Measurements from ENCODE around the gene RGS9BP. TPM values are rescaled to one million over a fixed set of nuclear protein-coding genes. Genes with fewer than 3 reads are reported as not detected.

Gene RGS9BP
- total and polyA plus RNA-seq, 2 donors (not counting 1 experiment from before 2014, with no cell fraction given): 0.09 to 0.66 TPM

- Histone ChIP-seq H3K4me3 (replicated peaks in 1 of 4; ENCODE audit: control extremely low read depth in 1 of 4, insufficient read depth in 1 of 4, low read depth in 3 of 4, low read length in 4 of 4) (no peak overlapping the region), H3K4me2 (ENCODE audit: extremely low read depth, insufficient read depth, low read length) (no peak overlapping the region), H3K27ac (ENCODE audit: insufficient read depth, low read length) (no peak overlapping the region), H4K20me1 (ENCODE audit: control insufficient read depth, extremely low read depth, insufficient read depth, low read length) (no peaks in the 10 kb centered on the region), H3K9ac (ENCODE audit: insufficient read depth, low read length) (no peak overlapping the region), H2AFZ (ENCODE audit: low read length) (no peak overlapping the region), H3K36me3 (ENCODE audit: control insufficient read depth, insufficient read depth, low read length) (peaks cover 3% of the 10 kb centered on the region), H3K9me3 (ENCODE audit: control insufficient read depth, insufficient read depth, low read depth, low read length) (no peaks in the 10 kb centered on the region), H3K4me1 (ENCODE audit: control insufficient read depth, extremely low read depth, insufficient read depth, low read length) (no peaks in the 10 kb centered on the region), H3K79me2 (ENCODE audit: control insufficient read depth, insufficient read depth, low read length) (no peaks in the 10 kb centered on the region), H3K27me3 (ENCODE audit: control insufficient read depth, insufficient read depth, low read length) (no peaks in the 10 kb centered on the region)
- DNase-seq (ENCODE audit: low read depth in 2 of 2): no peak
- no peak for TF ChIP-seq EZH2 (IDR thresholded peaks at IDR 0.05; ENCODE audit: low read length, missing control alignments)
- TF ChIP-seq, protein P1, sequence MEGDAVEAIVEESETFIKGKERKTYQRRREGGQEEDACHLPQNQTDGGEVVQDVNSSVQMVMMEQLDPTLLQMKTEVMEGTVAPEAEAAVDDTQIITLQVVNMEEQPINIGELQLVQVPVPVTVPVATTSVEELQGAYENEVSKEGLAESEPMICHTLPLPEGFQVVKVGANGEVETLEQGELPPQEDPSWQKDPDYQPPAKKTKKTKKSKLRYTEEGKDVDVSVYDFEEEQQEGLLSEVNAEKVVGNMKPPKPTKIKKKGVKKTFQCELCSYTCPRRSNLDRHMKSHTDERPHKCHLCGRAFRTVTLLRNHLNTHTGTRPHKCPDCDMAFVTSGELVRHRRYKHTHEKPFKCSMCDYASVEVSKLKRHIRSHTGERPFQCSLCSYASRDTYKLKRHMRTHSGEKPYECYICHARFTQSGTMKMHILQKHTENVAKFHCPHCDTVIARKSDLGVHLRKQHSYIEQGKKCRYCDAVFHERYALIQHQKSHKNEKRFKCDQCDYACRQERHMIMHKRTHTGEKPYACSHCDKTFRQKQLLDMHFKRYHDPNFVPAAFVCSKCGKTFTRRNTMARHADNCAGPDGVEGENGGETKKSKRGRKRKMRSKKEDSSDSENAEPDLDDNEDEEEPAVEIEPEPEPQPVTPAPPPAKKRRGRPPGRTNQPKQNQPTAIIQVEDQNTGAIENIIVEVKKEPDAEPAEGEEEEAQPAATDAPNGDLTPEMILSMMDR (conservative IDR thresholded peaks at IDR 0.05 in 1 of 2, IDR thresholded peaks at IDR 0.05 in 1 of 2; ENCODE audit: low read depth in 1 of 2, low read length in 2 of 2): no peak
Measured at GRCh38 chr19:32717496-32717895, 41.8 kb downstream of the RGS9BP start.

GRCh38 chr19:32718286-32718685 lies 42.6 kb downstream of the RGS9BP start:
- H3K4me3 ChIP-seq (replicated peaks in 1 of 4; ENCODE audit: control extremely low read depth in 1 of 4, insufficient read depth in 1 of 4, low read depth in 3 of 4, low read length in 4 of 4): no peak overlapping the region
- H3K9ac ChIP-seq (ENCODE audit: insufficient read depth, low read length): no peak overlapping the region
- H3K36me3 ChIP-seq (ENCODE audit: control insufficient read depth, insufficient read depth, low read length): peaks cover 3% of the 10 kb centered on the region
- no peaks in the 10 kb centered on the region for H3K9me3 ChIP-seq (ENCODE audit: control insufficient read depth, insufficient read depth, low read depth, low read length)
- H3K27ac ChIP-seq (ENCODE audit: insufficient read depth, low read length): no peak overlapping the region
- no peak overlapping the region for H3K4me2 ChIP-seq (ENCODE audit: extremely low read depth, insufficient read depth, low read length)
- no peak for DNase-seq (ENCODE audit: low read depth in 2 of 2)
- TF ChIP-seq, protein P1 (conservative IDR thresholded peaks at IDR 0.05 in 1 of 2, IDR thresholded peaks at IDR 0.05 in 1 of 2; ENCODE audit: low read depth in 1 of 2, low read length in 2 of 2): no peak
- TF ChIP-seq EZH2 (IDR thresholded peaks at IDR 0.05; ENCODE audit: low read length, missing control alignments): no peak
- no peak overlapping the region for H2AFZ ChIP-seq (ENCODE audit: low read length)
- H3K4me1 ChIP-seq (ENCODE audit: control insufficient read depth, extremely low read depth, insufficient read depth, low read length): no peaks in the 10 kb centered on the region
- H3K27me3 ChIP-seq (ENCODE audit: control insufficient read depth, insufficient read depth, low read length): no peaks in the 10 kb centered on the region
- H4K20me1 ChIP-seq (ENCODE audit: control insufficient read depth, extremely low read depth, insufficient read depth, low read length): no peaks in the 10 kb centered on the region
- no peaks in the 10 kb centered on the region for H3K79me2 ChIP-seq (ENCODE audit: control insufficient read depth, insufficient read depth, low read length)

DNA sequence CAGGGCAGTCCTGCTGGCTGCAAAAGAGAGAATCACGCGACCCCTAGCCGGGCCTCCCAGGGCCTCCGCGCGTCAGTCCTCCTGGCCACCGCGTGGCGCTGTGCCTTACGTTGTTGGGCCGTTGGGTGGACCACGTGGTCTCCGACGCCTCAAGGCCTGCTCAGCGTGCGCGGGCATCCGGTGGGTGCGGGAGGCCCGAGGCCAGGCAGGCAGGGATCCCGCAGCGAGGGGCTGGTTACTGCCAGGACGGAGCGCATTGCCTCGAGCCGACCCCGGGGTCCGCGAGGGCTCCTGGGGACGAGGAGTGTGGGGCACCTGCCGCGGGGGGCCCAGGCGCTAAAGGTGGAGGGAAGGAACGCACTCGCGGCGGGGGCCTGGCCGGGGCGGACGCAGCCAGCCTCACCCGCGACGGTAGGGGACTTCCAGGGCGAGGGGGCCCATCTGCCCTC lies 44.0 kb downstream of the RGS9BP start, which contains the start of gene TDRD12:
Gene TDRD12 (plus strand): TSS at position 157 of the 449 bp plus-strand sequence. CDS start 306 bp downstream, outside the sequence.
- no peak within 1 kb of the TSS for H3K4me2 ChIP-seq (ENCODE audit: extremely low read depth, insufficient read depth, low read length)
- no peaks in the 10 kb centered on the region for H4K20me1 ChIP-seq (ENCODE audit: control insufficient read depth, extremely low read depth, insufficient read depth, low read length)
- H3K79me2 ChIP-seq (ENCODE audit: control insufficient read depth, insufficient read depth, low read length): no peaks in the 10 kb centered on the region
- DNase-seq (ENCODE audit: low read depth in 2 of 2): no peak
- H2AFZ ChIP-seq (ENCODE audit: low read length): no peak within 1 kb of the TSS
- H3K9me3 ChIP-seq (ENCODE audit: control insufficient read depth, insufficient read depth, low read depth, low read length): no peaks in the 10 kb centered on the region
- no peak within 1 kb of the TSS for H3K27ac ChIP-seq (ENCODE audit: insufficient read depth, low read length)
- TF ChIP-seq, protein P1 (conservative IDR thresholded peaks at IDR 0.05 in 1 of 2, IDR thresholded peaks at IDR 0.05 in 1 of 2; ENCODE audit: low read depth in 1 of 2, low read length in 2 of 2): no peak
- TF ChIP-seq EZH2 (IDR thresholded peaks at IDR 0.05; ENCODE audit: low read length, missing control alignments): no peak
- H3K4me1 ChIP-seq (ENCODE audit: control insufficient read depth, extremely low read depth, insufficient read depth, low read length): no peaks in the 10 kb centered on the region
- H3K27me3 ChIP-seq (ENCODE audit: control insufficient read depth, insufficient read depth, low read length): no peaks in the 10 kb centered on the region
- no peak within 1 kb of the TSS for H3K4me3 ChIP-seq (replicated peaks in 1 of 4; ENCODE audit: control extremely low read depth in 1 of 4, insufficient read depth in 1 of 4, low read depth in 3 of 4, low read length in 4 of 4)
- H3K9ac ChIP-seq (ENCODE audit: insufficient read depth, low read length): no peak within 1 kb of the TSS
- peaks cover 3% of the 10 kb centered on the region for H3K36me3 ChIP-seq (ENCODE audit: control insufficient read depth, insufficient read depth, low read length)

All from fibroblast of lung (primary cell).